Neuron (in vitro differentiated cells): ENCODE results near the gene ARMC6.
A peak's percentile ranks its signal among the peaks of the same experiment; 100 is the strongest.
"Not testable (repeated sequence)": the region's sequence is repeated elsewhere in the genome, so short reads cannot be mapped to it uniquely, and the experiment has no call there.

ENCODE experiments used
- H2AFZ ChIP-seq: one replicate; pipeline ENCODE4 v1.6.1; 2013; ENCODE audit warnings: low read depth, mild to moderate bottlenecking, inconsistent platforms, low read length, moderate library complexity
- H3K27me3 ChIP-seq: one replicate; pipeline ENCODE4 v1.6.1; 2013; ENCODE audit warnings: low read length; ENCODE audit not compliant: insufficient read depth
- H3K36me3 ChIP-seq: one replicate; pipeline ENCODE4 v1.6.1; 2013; ENCODE audit warnings: low read length; ENCODE audit not compliant: insufficient read depth
- H3K4me1 ChIP-seq: one replicate; pipeline ENCODE4 v1.6.1; 2013; ENCODE audit warnings: low read length; ENCODE audit not compliant: insufficient read depth
- H3K4me3 ChIP-seq: 2 replicates; pipeline ENCODE4 v1.5.1; 2013; ENCODE audit warnings: mild to moderate bottlenecking, low read length, moderate library complexity
- H3K9me3 ChIP-seq: one replicate; pipeline ENCODE4 v1.6.1; 2013; ENCODE audit warnings: low read length

The ARMC6 gene

GRCh38 chr19:19101540-19101939 lies 68.1 kb downstream of the ARMC6 start:
- H3K9me3 ChIP-seq, result no peaks in the 10 kb centered on the region
- no peak overlapping the region for H2AFZ ChIP-seq
- H3K27me3 ChIP-seq, result no peaks in the 10 kb centered on the region
- no peak overlapping the region for H3K4me3 ChIP-seq
- H3K36me3 ChIP-seq, result peaks cover 4% of the 10 kb centered on the region
- H3K4me1 ChIP-seq, result peaks cover 4% of the 10 kb centered on the region

DNA sequence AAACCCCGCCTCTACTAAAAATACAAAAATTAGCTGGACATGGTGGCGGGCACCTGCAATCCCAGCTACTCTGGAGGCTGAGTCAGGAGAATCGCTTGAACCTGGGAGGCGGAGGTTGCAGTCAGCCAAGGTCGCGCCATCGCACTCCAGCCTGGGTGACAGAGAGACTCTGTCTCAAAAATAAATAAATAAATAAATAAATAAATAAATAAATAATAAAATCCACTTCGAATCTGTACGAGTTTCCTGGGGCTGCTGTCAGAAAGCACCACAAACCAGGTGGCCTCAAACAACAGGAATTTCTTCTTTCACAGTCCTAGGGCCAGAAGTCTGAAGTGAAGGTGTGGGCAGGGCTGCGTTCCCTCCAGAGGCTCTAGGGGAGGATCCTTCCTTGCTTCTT lies 69.2 kb downstream of the ARMC6 start:
- H3K27me3 ChIP-seq, H3K9me3 ChIP-seq, H3K4me1 ChIP-seq, H3K4me3 ChIP-seq, H3K36me3 ChIP-seq, H2AFZ ChIP-seq: not testable (repeated sequence)

DNA sequence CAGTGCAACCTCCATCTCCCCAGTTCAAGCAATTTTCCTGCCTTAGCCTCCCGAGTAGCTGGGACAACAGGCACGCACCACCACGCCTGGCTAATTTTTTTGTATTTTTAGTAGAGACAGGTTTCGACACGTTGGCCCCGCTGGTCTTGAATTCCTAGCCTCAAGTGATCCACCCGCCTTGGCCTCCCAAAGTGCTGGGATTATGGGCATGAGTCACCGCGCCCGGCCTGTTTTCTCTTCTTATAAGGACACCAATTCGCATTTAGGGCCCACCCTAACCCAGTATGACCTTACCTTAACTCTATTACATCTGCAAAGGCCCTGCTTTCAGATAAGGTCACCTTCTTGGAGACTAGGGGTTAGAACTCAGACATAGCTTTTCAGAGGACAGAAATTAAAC lies 69.8 kb downstream of the ARMC6 start:
- Histone ChIP-seq H3K27me3 (no peaks in the 10 kb centered on the region), H3K9me3 (no peaks in the 10 kb centered on the region), H3K4me3 (no peak overlapping the region), H3K36me3 (no peaks in the 10 kb centered on the region), H3K4me1 (peaks cover 4% of the 10 kb centered on the region), H2AFZ (no peak overlapping the region)

GRCh38 chr19:19105365-19106055 lies 72.1 kb downstream of the ARMC6 start:
- peaks cover 4% of the 10 kb centered on the region for H3K4me1 ChIP-seq
- no peaks in the 10 kb centered on the region for H3K27me3 ChIP-seq
- H2AFZ ChIP-seq, result peak overlapping the region; percentile 39
- H3K4me3 ChIP-seq, result peak overlapping the region; percentile 27
- H3K36me3 ChIP-seq, result no peaks in the 10 kb centered on the region
- H3K9me3 ChIP-seq, result no peaks in the 10 kb centered on the region

DNA sequence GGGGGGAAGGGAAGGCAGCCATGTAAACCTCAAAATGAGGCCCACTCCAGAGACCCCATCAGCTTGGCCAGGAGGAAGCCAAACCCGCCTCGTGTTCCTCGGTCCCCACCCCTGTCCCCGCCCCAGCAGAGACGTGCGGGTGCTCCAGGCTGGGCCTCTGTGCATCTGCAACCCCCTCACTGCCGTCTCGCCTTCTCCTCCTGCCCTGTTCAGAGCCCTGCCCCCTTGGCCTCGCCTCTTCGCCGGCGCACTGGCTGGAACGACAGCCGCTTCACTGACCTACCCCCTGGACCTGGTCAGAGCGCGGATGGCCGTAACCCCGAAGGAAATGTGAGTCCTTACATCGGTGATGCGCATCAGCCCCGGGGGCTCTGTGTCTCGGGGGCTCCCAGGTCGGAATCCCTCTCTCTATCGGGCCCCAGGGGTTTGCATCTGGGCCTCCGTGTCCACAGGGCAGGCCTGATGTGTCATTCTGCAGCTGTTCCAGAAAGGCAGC lies 72.7 kb downstream of the ARMC6 start:
- no peaks in the 10 kb centered on the region for H3K27me3 ChIP-seq
- no peaks in the 10 kb centered on the region for H3K9me3 ChIP-seq
- no peak overlapping the region for H3K4me3 ChIP-seq
- peak overlapping the region; percentile 39 for H2AFZ ChIP-seq
- H3K36me3 ChIP-seq, result no peaks in the 10 kb centered on the region
- H3K4me1 ChIP-seq, result peaks cover 4% of the 10 kb centered on the region

- not testable (repeated sequence) for H2AFZ ChIP-seq, H3K4me3 ChIP-seq, H3K36me3 ChIP-seq, H3K27me3 ChIP-seq, H3K9me3 ChIP-seq, H3K4me1 ChIP-seq
Measured at GRCh38 chr19:19106938-19107337, 73.5 kb downstream of the ARMC6 start.

- Histone ChIP-seq H3K9me3 (no peaks in the 10 kb centered on the region), H3K27me3 (no peaks in the 10 kb centered on the region)
Measured at GRCh38 chr19:19107654-19108053, 74.3 kb downstream of the ARMC6 start.

More at GRCh38 chr19:19107654-19108053, 74.3 kb downstream of the ARMC6 start:
- Histone ChIP-seq H2AFZ (no peak overlapping the region), H3K4me3 (no peak overlapping the region), H3K4me1 (peaks cover 4% of the 10 kb centered on the region), H3K36me3 (no peaks in the 10 kb centered on the region)
